Ureter (tissue), 1 donor: ENCODE measurements around the gene RPAIN. TPM values are rescaled to one million over a fixed set of nuclear protein-coding genes. Genes with fewer than 3 reads are reported as not detected.

Experiments
- DNase-seq: peaks from one replicate; pipeline ENCODE4 v3.0.0-alpha.2; 2020; ENCODE audit warnings: low spot score
- total RNA-seq: library from RNA; stranded (reverse); gene quantifications from one replicate; pipeline ENCODE4 v1.2.4, GENCODE V29; 2023
- donor health status: DM: yes; HTN: yes; CAD: no.

RPAIN gene
- 41.7 TPM for total RNA-seq

- peak; percentile 89 for DNase-seq
These were observed at the start of gene RPAIN for GRCh38 chr17:5419959-5420653. TSS of gene RPAIN (plus strand) at chr17:5420182. CDS start at chr17:5420211, 29 bp downstream.

GRCh38 chr17:5370411-5370810, 49.6 kb upstream of the RPAIN start:
- DNase-seq = no peak

- DNase-seq = no peak
These were observed 46.9 kb upstream of the RPAIN start for GRCh38 chr17:5373112-5373511.

- DNase-seq = no peak
These were observed 41.3 kb upstream of the RPAIN start for GRCh38 chr17:5378566-5379207.

- DNase-seq = no peak
These were observed 40.5 kb upstream of the RPAIN start for GRCh38 chr17:5379351-5380107.

- no peak for DNase-seq
These were observed 39.4 kb upstream of the RPAIN start for GRCh38 chr17:5380491-5381135.

- DNase-seq = no peak
These were observed 38.4 kb upstream of the RPAIN start for GRCh38 chr17:5381542-5381941.

GRCh38 chr17:5391678-5392077, 28.3 kb upstream of the RPAIN start:
- no peak for DNase-seq

GRCh38 chr17:5396612-5397011, 23.4 kb upstream of the RPAIN start:
- no peak for DNase-seq

- DNase-seq = no peak
These were observed 20.2 kb upstream of the RPAIN start for GRCh38 chr17:5399767-5400166.

- DNase-seq = no peak
These were observed 14.6 kb upstream of the RPAIN start for GRCh38 chr17:5405400-5405799.

- DNase-seq = no peak
These were observed 11.8 kb upstream of the RPAIN start for GRCh38 chr17:5408186-5408585.

GRCh38 chr17:5410594-5411272, 9.2 kb upstream of the RPAIN start:
- DNase-seq = no peak

- no peak for DNase-seq
These were observed 6.3 kb upstream of the RPAIN start for GRCh38 chr17:5413682-5414081.

- DNase-seq = no peak
These were observed 3.1 kb upstream of the RPAIN start for GRCh38 chr17:5416901-5417300.

- peak; percentile 74 for DNase-seq
These were observed 1.1 kb upstream of the RPAIN start for GRCh38 chr17:5418858-5419355.

- peak; percentile 95 for DNase-seq
These were observed 525 bp upstream of the RPAIN start, which contains the start of gene NUP88 for GRCh38 chr17:5419356-5419958. TSS of gene NUP88 (minus strand) at chr17:5419662. CDS start at chr17:5419650, 12 bp downstream.

- DNase-seq = no peak
These were observed 2.5 kb downstream of the RPAIN start for GRCh38 chr17:5422505-5422904.

GRCh38 chr17:5424909-5425308, 4.9 kb downstream of the RPAIN start:
- DNase-seq = no peak

GRCh38 chr17:5425826-5426225, 5.8 kb downstream of the RPAIN start:
- DNase-seq = no peak
